ENCODE data around the gene OR6C70. TPM values are rescaled to one million over a fixed set of nuclear protein-coding genes. Genes with fewer than 3 reads are reported as not detected.

The OR6C70 gene
- total RNA-seq: not detected in 2 replicates

GRCh38 chr12:55470088-55470829 is at the start of gene OR6C70:
TSS of gene OR6C70 (minus strand) at chr12:55470138. CDS start at chr12:55470138, 0 bp downstream.

GRCh38 chr12:55492078-55492477 is 22.1 kb upstream of the OR6C70 start, which contains the start of gene OR6C68:
TSS of gene OR6C68 (plus strand) at chr12:55492378. CDS start at chr12:55492378, 0 bp downstream.

GRCh38 chr12:55443776-55444175 is 26.2 kb downstream of the OR6C70 start, which contains the start of gene OR6C2:
TSS of gene OR6C2 (plus strand) at chr12:55444076. CDS start at chr12:55452214, 8,138 bp downstream.

GRCh38 chr12:55425954-55426353 is 44.0 kb downstream of the OR6C70 start, which contains the start of gene OR6C76:
TSS of gene OR6C76 (plus strand) at chr12:55426254. CDS start at chr12:55426254, 0 bp downstream.

Other genes with a start within 250 kb of the OR6C70 start
- not detected in 2 replicates for gene OR10A7, start 249.1 kb downstream of the OR6C70 start, total RNA-seq
- not detected in 2 replicates for gene OR6C74, start 225.5 kb downstream of the OR6C70 start, total RNA-seq
- gene OR6C6, start 173.6 kb downstream of the OR6C70 start, total RNA-seq: not detected in 2 replicates
- gene OR6C1, start 155.8 kb downstream of the OR6C70 start, total RNA-seq: not detected in 2 replicates
- gene OR6C3, start 139.4 kb downstream of the OR6C70 start, total RNA-seq: not detected in 2 replicates
- gene OR6C75, start 107.2 kb downstream of the OR6C70 start, total RNA-seq: not detected in 2 replicates
- gene OR6C65, start 69.6 kb downstream of the OR6C70 start, total RNA-seq: not detected in 2 replicates
- gene OR6C76, start 43.9 kb downstream of the OR6C70 start, total RNA-seq: not detected in 2 replicates
- gene OR6C2, start 26.1 kb downstream of the OR6C70 start, total RNA-seq: not detected in 2 replicates
- gene OR6C68, start 22.2 kb upstream of the OR6C70 start, total RNA-seq: not detected in 2 replicates
- gene OR6C4, start 79.5 kb upstream of the OR6C70 start, total RNA-seq: not detected in 2 replicates
- not detected in 2 replicates for gene OR2AP1, start 102.3 kb upstream of the OR6C70 start, total RNA-seq
- not detected in 2 replicates for gene OR10P1, start 166.8 kb upstream of the OR6C70 start, total RNA-seq
- 51.5 and 56.6 TPM in 2 replicates for gene ITGA7, start 237.8 kb upstream of the OR6C70 start, total RNA-seq
- gene BLOC1S1, start 245.9 kb upstream of the OR6C70 start, total RNA-seq: 149 and 177 TPM in 2 replicates

Data from aortic smooth muscle cell (primary cell).